ENCODE data around the gene ADGRD1. TPM values are rescaled to one million over a fixed set of nuclear protein-coding genes. Genes with fewer than 3 reads are reported as not detected.

ADGRD1 gene
- total RNA-seq, 1 donor from 2014 or later = 4.0 TPM

DNA sequence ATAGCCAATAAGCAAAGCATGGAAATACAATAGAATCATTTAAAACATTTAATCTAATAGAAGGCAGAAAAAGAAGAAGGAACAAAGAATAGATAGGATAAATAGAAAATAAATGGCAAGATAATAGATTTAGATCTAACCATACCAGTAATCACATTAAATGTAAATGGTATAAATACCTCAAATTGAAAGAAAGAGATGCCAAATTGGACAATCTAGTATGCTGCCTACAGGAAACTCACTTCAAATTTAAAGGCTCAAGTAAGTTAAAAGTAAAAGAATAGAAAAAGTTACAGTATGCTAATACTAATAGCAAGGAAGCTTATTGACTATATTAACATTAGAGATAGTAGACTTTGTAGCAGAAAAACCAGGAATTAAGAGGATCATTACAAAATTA lies 41.8 kb upstream of the ADGRD1 start:
- no peak for TF ChIP-seq CTCF (IDR thresholded peaks at IDR 0.05; ENCODE audit: unreplicated experiment)
- peaks cover 15% of the 10 kb centered on the region for H3K27me3 Mint-ChIP-seq
- H3K4me1 Mint-ChIP-seq (ENCODE audit: low read depth) = peaks cover 3% of the 10 kb centered on the region
- peaks cover 17% of the 10 kb centered on the region for H3K9me3 Mint-ChIP-seq (ENCODE audit: low read depth)
- H3K27ac Mint-ChIP-seq = no peak overlapping the region
- H3K4me3 Mint-ChIP-seq (ENCODE audit: low read depth) = no peak overlapping the region
- H3K36me3 Mint-ChIP-seq (ENCODE audit: insufficient read depth) = no peaks in the 10 kb centered on the region
- no peak for DNase-seq (ENCODE audit: low spot score, unreplicated experiment)

DNA sequence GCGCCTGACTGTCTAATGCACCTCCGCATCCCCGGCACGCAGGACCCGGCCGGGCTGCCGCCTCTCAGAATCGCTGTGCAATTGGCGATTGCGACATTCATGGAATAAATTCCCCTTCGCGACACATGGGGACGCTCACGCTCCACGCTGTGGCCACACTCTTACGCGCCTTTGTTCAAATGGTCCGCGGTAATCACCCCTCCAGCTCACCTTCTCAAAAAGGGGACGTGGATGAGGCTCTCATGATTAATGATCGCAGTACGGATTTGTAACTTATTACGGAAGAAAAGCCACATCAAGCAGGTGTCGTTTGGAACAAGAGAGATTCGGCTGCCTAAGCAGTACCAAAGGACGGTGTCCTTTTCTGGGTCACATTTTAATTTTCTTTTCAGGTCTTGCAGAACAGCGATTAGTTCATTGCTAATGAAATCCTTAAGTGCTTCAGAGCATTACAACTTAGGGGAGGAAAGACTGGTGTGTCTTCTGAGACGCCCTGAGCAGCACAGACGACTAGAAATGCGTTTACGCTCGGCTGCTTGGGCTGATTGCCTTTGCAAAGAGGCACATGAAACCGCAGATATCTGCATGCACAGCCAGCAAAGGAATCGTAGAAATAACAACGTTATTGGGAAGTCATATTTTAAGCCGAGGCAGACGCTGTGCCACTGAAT lies 37.3 kb upstream of the ADGRD1 start:
- Mint-ChIP-seq H3K36me3 (ENCODE audit: insufficient read depth) (no peaks in the 10 kb centered on the region), H3K9me3 (ENCODE audit: low read depth) (peaks cover 11% of the 10 kb centered on the region), H3K4me3 (ENCODE audit: low read depth) (peak overlapping the region; percentile 51), H3K27ac (no peak overlapping the region), H3K27me3 (peaks cover 23% of the 10 kb centered on the region), H3K4me1 (ENCODE audit: low read depth) (peaks cover 3% of the 10 kb centered on the region)
- TF ChIP-seq CTCF (IDR thresholded peaks at IDR 0.05; ENCODE audit: unreplicated experiment) = peak; percentile 92
- DNase-seq (ENCODE audit: low spot score, unreplicated experiment) = peak; percentile 29

GRCh38 chr12:130917607-130918006 lies 36.1 kb upstream of the ADGRD1 start:
- Mint-ChIP-seq H3K4me1 (ENCODE audit: low read depth) (peaks cover 3% of the 10 kb centered on the region), H3K9me3 (ENCODE audit: low read depth) (no peaks in the 10 kb centered on the region), H3K27me3 (peaks cover 31% of the 10 kb centered on the region), H3K4me3 (ENCODE audit: low read depth) (no peak overlapping the region), H3K36me3 (ENCODE audit: insufficient read depth) (no peaks in the 10 kb centered on the region), H3K27ac (no peak overlapping the region)
- no peak for DNase-seq (ENCODE audit: low spot score, unreplicated experiment)
- no peak for TF ChIP-seq CTCF (IDR thresholded peaks at IDR 0.05; ENCODE audit: unreplicated experiment)

GRCh38 chr12:130919086-130919485 lies 34.6 kb upstream of the ADGRD1 start:
- DNase-seq (ENCODE audit: low spot score, unreplicated experiment) = no peak
- TF ChIP-seq CTCF (IDR thresholded peaks at IDR 0.05; ENCODE audit: unreplicated experiment) = no peak
- no peaks in the 10 kb centered on the region for H3K36me3 Mint-ChIP-seq (ENCODE audit: insufficient read depth)
- H3K4me3 Mint-ChIP-seq (ENCODE audit: low read depth) = no peak overlapping the region
- no peak overlapping the region for H3K27ac Mint-ChIP-seq
- H3K9me3 Mint-ChIP-seq (ENCODE audit: low read depth) = no peaks in the 10 kb centered on the region
- H3K4me1 Mint-ChIP-seq (ENCODE audit: low read depth) = peaks cover 3% of the 10 kb centered on the region
- peaks cover 31% of the 10 kb centered on the region for H3K27me3 Mint-ChIP-seq

- Mint-ChIP-seq H3K4me3 (ENCODE audit: low read depth) (no peak overlapping the region), H3K4me1 (ENCODE audit: low read depth) (peaks cover 3% of the 10 kb centered on the region), H3K36me3 (ENCODE audit: insufficient read depth) (no peaks in the 10 kb centered on the region), H3K27ac (no peak overlapping the region), H3K9me3 (ENCODE audit: low read depth) (no peaks in the 10 kb centered on the region), H3K27me3 (peaks cover 26% of the 10 kb centered on the region)
- TF ChIP-seq CTCF (IDR thresholded peaks at IDR 0.05; ENCODE audit: unreplicated experiment) = no peak
- DNase-seq (ENCODE audit: low spot score, unreplicated experiment) = no peak
Measured at GRCh38 chr12:130920119-130920703, 33.5 kb upstream of the ADGRD1 start.
